Fibroblast of villous mesenchyme (primary cell): ENCODE measurements around the gene DYNC1I1. TPM values are rescaled to one million over a fixed set of nuclear protein-coding genes. Genes with fewer than 3 reads are reported as not detected.

ENCODE experiments used
- DNase-seq: peaks from one replicate; pipeline ENCODE4 v3.0.0-alpha.2; 2010; ENCODE audit warnings: low read depth
- H3K4me3 ChIP-seq: 2 replicates; pipeline ENCODE4 v1.5.1; 2011; ENCODE audit warnings: low read depth, mild to moderate bottlenecking, low read length
- total RNA-seq: library from RNA; depleted of rRNA; stranded (reverse); fragments of >200 nt; gene quantifications from 2 replicates; pipeline ENCODE4 v1.2.3, GENCODE V29; 2012
- TF ChIP-seq, protein P1 (sequence below): IDR thresholded peaks from 2 replicates; pipeline ENCODE4 v1.5.1; 2012; ENCODE audit warnings: low read depth, mild to moderate bottlenecking, low read length; ENCODE audit not compliant: insufficient read depth

The DYNC1I1 gene
- total RNA-seq, 1 donor = 0.43 TPM

DNA sequence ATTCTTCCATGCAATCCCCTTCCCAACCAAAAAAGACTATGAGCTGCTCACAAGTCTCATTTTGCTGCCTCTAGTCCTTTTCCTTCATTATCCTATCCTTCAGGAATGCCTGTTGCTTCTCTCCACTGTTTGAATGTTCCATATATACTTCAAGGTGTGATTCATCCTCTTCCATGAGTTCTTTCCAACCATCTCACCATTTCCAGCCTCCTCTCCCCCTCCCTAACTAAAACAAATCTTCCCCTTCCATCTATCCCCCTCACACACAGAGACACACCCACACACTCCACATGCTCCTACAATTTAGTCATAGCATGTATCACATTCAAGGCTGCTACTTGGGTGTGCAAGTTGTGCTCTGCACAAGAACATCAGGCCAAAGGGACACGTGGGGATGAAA is 254.3 kb downstream of the DYNC1I1 start:
- no peak for DNase-seq
- TF ChIP-seq, protein P1, sequence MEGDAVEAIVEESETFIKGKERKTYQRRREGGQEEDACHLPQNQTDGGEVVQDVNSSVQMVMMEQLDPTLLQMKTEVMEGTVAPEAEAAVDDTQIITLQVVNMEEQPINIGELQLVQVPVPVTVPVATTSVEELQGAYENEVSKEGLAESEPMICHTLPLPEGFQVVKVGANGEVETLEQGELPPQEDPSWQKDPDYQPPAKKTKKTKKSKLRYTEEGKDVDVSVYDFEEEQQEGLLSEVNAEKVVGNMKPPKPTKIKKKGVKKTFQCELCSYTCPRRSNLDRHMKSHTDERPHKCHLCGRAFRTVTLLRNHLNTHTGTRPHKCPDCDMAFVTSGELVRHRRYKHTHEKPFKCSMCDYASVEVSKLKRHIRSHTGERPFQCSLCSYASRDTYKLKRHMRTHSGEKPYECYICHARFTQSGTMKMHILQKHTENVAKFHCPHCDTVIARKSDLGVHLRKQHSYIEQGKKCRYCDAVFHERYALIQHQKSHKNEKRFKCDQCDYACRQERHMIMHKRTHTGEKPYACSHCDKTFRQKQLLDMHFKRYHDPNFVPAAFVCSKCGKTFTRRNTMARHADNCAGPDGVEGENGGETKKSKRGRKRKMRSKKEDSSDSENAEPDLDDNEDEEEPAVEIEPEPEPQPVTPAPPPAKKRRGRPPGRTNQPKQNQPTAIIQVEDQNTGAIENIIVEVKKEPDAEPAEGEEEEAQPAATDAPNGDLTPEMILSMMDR = no peak
- H3K4me3 ChIP-seq = no peak overlapping the region

DNA sequence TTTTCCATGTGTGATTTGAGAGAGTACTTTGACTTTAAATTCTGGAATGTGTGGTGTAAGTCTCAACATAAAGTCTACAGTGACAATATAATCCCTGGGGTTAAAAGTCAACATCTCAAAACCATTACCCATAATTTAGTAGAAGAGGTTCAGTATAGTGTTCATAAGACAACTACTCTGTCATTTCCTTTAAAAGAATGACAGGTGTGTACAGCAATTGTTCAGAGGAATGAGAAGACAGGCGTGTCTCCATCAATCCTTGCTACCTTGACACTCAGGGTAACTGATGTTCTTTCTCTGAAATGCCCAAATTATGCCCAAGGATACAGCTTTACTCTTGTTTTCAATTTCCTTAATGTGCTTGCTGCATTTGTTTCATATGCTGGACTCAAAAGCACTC is 256.4 kb downstream of the DYNC1I1 start:
- TF ChIP-seq, protein P1 = no peak
- no peak for DNase-seq
- H3K4me3 ChIP-seq = no peak overlapping the region

DNA sequence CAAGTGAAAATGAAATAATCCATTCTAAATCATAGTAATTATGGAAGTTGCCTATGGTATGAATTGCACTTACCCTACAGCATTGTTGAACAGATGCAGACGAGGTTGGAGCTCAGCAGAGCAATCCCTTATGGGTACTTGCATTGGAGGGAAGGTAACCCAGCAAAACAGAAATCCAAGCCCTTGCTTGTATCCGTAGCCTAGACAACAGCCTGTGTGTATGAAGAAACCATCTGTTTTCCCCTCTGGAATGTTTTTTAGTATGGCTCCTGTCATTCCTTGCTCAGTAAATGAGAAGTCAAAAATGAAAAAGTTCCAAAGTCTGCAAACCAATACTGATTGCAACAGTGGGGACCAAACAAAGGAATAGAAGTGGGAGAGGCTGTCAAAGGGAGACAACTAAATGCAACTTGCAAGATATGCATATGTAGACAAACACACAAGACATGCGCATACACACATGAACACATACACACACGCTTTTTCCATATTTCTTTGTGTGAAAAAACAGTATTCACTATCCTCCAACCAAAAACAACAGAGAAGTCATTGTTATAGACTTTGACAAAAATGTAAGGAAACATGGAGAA is 260.8 kb downstream of the DYNC1I1 start:
- no peak for DNase-seq
- H3K4me3 ChIP-seq = no peak overlapping the region
- TF ChIP-seq, protein P1 = no peak

DNA sequence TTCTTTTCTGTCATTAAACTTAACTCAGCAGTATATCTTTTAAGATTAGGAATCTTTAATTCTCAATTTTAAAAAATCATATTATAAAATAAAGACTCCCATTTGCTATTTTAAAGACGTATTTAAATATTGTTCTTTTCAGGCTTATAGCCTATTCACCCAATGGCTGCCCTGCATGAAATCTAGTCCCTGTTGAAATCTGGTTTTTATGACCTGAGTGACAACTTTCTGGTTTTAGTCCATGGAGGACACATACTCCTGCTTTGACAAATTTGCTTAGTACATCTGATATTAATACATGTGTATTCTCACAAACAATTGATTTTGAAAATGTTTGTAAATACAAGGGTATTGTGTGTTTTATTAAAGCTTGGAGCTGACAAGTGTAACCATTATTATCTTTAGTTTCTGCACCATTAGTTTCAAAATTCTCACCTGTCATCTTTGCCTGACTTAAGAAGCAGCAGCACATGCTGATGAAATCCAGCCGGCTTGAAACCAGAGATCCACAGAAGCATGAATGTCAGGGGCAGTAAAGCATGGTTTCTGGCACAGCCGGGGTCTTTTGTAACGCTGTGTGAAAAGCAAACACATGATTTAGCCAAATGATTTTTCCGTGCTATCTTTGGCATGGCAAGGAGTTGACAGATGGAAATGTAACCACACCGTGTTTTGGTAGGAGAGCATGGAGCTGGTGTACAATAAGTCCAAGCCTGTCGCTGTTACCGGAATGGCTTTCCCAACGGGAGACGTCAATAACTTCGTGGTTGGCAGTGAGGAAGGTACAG is 262.8 kb downstream of the DYNC1I1 start:
- no peak for DNase-seq
- TF ChIP-seq, protein P1 = no peak

DNA sequence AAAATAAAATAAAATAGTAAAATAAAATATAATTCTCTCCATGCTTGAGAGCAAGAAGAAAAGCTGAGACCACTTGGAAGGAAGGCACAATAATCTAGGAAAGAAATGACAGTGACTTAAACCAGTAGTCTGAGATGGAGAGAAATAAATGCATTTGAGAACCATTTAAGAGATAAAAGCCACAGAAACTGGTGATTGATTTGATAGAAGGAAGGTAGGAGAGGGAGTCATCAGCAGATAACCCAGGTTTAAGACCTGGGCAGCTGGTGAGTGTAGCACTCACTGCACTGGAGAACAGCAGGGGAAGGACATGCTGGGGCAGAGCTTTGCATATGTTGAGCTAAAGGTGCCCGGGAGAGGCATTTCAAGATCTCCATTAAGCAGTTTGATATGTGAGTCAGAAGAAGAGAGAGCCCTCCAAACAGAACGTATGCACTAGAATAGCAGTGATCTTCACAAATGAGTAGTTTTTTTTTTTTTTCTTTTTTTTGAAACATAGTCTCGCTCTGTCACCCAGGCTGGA is 268.0 kb downstream of the DYNC1I1 start:
- DNase-seq = no peak
- no peak overlapping the region for H3K4me3 ChIP-seq
- TF ChIP-seq, protein P1 = no peak

More for the DNA sequence above, 262.8 kb downstream of the DYNC1I1 start:
- H3K4me3 ChIP-seq = no peak overlapping the region

DNA sequence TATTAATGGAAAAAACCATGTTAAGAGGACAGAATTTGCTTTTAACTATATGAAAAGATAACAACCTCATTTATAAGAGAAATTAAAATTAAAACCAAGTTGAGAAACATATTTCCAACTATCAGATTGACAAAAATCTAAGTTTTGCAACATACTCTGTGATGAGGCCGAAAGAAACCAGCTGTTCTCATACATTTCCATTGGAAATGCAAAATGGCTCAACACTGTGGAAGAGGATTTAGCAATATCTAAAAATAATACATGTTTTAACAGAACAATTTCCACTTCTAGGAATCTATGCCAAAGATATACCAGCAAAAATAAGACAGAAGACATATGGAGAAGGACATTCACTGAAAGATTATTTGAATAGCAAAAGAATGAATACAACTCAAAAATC is 268.8 kb downstream of the DYNC1I1 start:
- TF ChIP-seq, protein P1 = no peak
- DNase-seq = no peak
- H3K4me3 ChIP-seq = no peak overlapping the region
